Suppressor macrophage treated with lipopolysaccharide for 4 hours (primary cell): ENCODE measurements around the gene CRYBB3.
"Not testable (repeated sequence)": the region's sequence is repeated elsewhere in the genome, so short reads cannot be mapped to it uniquely, and the experiment has no call there.

ENCODE experiments used
- DNase-seq: peaks from one replicate; pipeline ENCODE4 v3.0.0-alpha.2; 2020

Gene CRYBB3

DNA sequence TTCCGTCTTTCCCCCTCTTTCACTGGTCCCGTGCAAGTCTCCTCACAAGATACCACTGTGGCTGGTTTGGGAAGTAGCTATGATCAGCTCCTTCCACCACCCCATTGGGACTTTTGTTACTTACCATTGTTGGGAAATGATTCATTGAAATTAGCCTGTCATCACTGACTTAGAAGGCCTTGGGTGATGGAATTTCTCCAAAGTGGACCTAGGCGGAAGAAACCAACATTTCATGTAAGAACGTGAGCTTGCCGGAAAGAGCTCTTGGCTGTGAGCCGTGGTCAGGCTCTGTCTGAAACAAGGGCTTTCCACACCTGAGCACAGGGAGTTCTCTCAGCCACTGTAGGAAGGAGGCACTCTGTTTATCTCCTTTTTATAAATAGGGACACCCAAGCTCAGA lies 23.5 kb upstream of the CRYBB3 start:
- DNase-seq: no peak

- DNase-seq: no peak
Observed at GRCh38 chr22:25176799-25177198, 22.9 kb upstream of the CRYBB3 start.

DNA sequence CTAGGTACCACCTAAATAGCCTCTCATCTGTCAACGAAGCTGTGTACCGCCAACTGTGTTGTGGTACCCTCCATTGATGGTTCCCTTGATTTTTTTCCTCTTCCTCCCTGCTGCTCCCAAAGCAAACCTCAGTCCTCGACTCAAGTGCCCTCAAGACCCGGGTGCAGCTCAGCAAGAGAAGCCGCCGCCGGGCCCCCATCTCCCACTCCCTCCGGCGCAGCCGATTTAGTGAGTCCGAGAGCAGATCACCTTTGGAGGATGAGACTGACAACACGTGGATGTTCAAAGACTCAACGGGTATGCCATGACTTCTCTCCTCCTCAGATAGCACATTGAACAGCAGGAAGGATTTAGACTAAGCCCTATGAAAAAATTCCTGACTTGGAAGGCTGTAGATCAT lies 22.4 kb upstream of the CRYBB3 start:
- DNase-seq: no peak

DNA sequence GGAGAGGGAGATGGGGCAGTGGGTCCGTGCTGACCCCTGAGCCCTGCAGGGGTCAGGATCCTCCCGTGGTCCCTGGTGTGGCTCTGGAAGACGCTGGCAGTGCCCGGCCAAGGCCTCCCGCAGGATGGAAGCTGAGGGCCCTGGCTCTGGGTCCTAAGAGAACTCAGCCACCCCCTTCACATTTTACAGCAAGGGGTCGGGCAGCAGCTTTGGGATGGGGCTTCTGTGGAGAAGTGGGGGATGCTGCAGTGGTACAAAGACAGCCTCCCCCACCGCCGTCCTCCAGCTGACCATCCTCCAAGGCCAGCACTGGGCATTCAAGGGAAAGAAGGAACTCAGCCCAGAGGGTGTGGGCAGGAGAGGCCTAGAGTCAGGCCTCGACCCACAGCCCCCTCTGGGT lies 21.8 kb upstream of the CRYBB3 start:
- DNase-seq: no peak

GRCh38 chr22:25178348-25178747 lies 21.3 kb upstream of the CRYBB3 start:
- not testable (repeated sequence) for DNase-seq

DNA sequence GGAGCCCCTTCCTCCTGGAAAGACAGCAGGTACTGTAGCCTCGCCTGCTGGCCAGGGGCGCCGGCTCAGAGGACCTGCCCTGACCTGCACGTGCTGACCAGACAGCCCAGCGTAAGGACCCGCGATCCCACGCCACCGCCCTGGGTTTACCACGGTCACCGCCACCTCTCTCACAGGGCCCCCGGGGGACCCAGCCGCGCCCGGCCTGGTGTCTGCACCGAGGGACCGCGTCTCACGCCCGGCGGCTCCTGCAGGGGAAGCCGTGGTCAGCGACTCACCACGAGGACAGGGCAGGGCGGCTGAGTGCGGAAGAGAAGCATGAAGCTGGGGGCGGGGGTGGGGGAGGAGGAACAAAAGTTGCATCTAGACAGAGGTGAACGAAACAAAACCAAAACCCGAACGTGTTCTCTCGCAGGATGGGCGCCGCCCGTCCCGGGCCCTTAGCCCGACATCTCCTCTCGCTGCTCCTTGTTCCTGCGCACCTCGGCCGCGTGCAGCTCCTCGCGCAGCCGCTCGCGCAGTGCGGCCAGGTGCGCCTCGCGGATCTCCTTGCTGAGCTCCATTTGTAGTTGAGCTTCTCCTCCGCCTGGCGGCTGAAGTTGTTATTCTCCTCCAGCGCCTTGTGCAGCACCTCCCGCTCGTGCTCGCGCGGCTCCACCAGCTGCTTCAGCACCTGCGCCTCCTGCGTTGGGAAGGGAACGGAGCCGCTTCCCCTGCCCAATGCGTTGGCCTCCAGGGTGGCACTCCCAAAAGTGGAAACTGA lies 20.6 kb upstream of the CRYBB3 start:
- DNase-seq: not testable (repeated sequence)

DNA sequence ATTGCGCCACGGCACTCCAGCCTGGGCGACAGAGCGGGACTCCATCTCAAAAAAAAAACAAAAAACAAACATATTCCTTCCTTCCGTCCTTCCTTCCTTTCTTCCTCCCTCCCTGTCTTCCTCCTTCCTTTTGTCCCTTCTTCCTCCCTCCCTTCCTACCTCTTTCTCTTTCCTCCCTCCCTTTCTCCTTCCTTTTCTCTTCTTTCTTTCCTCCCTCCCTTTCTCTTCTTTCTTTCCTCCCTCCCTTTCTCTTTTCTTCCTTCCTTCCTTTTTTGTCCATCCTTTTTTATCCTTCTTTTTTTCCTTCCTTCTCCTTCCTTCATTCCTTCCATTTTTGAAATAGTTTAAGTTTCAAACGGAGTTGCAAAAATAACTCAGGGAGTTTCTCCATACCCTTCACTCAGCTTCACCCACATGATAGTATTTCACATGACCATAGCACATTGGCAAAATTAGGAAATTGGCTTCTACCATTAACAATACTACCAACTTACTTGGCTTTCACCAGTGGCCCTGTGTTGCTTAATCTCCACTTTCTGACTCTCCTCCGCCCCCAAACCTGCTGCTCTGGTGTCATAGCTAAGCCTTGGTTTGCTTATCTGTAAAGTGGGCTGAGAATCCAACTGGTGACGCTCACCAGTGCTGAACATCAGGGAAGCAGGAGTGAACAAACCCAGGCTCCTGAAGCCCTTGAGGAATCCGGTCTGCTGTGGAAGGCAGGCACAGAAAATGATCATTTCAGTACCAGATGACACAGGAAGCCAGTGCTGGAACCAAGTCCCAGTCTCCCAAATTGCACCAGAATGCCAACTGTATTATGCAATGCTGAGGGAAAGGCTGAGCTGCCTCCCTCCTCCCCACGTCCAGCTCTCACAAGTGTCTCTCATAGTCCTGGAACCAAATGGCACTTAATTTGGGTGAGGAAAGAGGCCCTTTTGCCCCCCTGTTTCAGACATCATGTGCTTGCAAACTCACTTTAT lies 17.2 kb upstream of the CRYBB3 start:
- peak; percentile 34 for DNase-seq

DNA sequence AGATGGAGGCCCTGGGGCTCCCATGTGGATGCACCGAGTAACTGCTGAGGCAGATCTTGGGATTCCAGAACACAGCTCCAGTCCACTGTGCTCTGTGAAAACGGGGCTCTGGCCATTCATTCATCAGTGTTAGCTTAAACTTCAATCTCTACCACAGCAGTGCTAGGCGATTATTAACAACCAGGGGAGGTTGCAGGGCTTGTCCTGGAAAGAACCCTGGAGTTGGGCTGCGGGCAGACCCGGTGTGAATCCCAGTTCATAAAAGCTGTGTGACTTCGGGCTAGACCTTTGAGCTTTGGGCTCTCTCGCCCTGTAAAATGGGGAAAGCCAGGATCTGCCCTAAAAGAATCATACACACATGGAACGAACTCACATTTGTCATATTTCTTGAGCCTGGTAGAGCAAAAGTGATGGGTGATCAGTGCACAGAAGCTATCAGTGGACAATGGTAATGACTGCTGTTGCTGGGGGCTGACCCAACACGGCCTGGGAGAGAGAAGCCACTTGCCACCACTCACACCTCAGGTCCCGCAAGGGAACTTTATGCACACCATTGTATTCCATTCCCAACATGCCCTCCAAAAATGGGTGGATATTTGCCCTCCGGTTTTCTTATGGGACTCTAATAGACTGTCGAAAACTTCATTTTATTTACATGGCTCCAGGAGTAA lies 15.6 kb upstream of the CRYBB3 start:
- no peak for DNase-seq

DNA sequence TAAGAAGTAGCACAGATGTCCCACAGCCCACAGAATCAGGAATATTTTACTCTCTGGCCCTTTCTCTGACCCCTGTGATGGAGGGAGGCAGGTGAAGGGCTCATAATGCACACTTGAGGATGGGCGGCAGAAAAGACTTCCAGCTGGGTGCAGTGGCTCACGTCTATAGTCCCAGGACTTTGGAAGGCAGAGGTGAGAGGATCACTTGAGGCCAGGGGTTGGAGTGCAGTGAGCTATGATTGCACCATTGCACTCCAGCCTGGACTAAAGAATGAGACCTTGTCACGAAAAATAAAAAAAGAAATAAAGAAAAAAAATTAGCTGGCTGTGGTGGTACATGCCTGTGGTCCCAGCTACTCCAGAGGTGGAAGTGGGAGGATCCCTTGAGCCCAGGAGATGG lies 13.5 kb upstream of the CRYBB3 start:
- no peak for DNase-seq

- no peak for DNase-seq
Observed at GRCh38 chr22:25187469-25187868, 12.2 kb upstream of the CRYBB3 start.

- DNase-seq: no peak
Observed at GRCh38 chr22:25192406-25192805, 7.3 kb upstream of the CRYBB3 start.

DNA sequence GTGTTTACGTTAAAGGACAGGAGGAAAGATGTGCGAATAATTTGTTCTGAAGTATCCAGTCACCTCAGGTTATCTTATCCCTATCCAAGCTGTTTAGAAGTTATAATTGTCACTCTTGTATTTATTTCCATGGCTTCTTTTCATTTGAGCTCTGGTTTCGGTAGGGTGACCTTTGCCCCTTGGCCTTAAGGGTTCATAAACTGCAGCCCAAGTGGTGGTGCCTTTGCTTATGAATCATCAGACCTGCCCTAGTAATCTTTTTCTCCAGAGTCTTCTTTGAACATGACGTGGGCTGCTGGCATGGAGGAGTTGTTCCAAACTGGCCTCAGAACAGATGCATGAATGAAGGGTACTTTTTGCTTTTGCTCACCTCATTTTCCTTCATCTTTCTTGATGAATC lies 6.5 kb upstream of the CRYBB3 start:
- no peak for DNase-seq

DNA sequence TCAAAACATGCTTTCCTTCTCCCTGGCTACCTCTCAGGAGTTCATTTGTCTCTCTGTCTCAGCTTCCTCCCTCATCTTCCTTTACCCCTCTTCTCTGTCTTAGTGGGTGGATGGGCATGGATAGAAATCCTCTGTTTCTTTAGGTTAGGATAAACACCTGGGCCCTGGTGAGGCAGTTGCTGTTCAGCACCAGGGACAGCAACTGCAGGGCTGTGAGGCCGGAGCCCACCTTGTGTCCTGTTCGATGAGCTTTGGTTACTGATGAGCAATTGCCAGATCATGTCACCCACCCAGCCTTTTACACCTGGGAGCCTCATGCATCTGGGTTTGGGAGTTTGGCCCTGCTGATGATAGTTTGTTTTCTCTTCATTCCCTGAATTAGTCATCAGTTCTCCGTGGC lies 6.1 kb upstream of the CRYBB3 start:
- DNase-seq: no peak

GRCh38 chr22:25196326-25196725 lies 3.3 kb upstream of the CRYBB3 start:
- no peak for DNase-seq

- DNase-seq: no peak
Observed at GRCh38 chr22:25197340-25197739, 2.3 kb upstream of the CRYBB3 start.

DNA sequence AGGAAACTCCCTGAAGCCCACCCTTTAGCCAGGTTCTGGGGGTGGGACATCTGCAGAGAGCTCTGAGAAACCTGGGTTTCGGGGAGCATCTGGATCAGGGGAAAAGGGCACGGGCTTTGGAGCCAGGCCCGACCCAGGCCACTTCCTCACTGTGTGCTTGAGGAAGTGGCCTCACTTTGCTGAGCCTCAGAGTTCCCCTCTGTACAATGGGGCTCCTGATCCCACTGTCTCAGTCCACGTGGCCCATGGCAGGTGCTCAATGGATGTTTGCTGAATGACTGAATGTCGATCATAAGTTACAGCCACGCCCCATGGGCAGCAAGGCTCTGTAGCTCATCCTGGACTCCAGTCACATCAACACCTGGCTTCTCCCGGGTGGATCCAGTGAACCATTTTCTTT lies 1.3 kb downstream of the CRYBB3 start:
- DNase-seq: no peak

- DNase-seq: no peak
Observed at GRCh38 chr22:25201557-25202273, 2.1 kb downstream of the CRYBB3 start.

- peak; percentile 71 for DNase-seq
Observed at GRCh38 chr22:25202290-25202921, 2.7 kb downstream of the CRYBB3 start.

DNA sequence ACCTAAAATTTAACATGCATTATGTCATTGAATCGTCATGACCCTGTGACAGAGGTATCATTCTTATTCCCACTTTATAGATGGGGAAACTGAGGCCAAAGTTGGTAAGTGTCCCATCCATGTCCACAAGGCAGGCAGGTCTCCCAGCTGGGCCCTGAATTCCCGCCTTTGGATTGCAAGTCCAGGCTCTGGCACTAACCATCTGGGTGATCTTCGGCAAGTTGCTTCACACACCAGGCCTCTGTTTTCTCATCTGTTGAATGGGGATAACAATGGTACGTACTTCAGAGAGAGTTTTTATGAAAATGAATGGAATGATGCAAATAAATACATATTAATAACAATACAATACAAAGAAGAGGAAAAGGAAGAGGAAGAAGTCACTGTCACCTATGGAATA lies 3.4 kb downstream of the CRYBB3 start:
- DNase-seq: no peak

DNA sequence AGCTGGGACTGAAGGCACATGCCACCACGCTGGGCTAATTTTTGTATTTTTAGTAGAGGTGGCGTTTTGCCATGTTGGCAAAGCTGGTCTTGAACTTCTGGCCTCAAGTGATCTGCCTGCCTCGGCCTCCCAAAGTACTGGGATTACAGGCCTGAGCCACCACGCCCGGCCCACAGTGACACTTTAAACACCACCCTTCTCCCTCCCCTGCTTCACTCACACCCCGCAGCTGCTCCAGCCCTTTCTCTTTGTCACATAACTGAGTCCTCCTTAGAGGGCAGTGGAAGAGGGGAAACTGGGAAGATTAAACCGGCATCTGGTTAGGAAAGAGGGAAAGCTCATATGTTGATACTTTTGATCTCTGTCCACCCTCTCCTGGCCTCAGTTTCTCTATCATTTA lies 4.9 kb downstream of the CRYBB3 start:
- DNase-seq: not testable (repeated sequence)

DNA sequence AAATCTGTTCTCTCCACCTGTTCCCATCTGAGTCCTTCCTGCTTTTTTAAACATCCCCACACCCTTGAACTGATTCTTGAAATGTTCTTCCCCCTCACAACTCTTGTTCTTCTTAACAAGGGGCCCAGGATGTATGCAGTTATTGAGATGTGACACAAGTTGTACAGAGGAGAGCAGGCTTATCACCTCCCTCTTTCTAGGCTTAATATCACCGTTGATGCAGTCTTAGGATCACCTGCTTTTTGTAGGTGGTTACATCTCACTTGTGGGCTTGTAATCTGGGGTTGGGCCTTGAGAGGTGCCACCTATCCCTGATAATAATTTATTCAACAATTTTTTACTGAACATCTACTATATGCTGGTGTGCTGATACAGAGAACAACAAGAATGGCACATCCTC lies 6.2 kb downstream of the CRYBB3 start:
- DNase-seq: no peak

- no peak for DNase-seq
Observed at GRCh38 chr22:25206998-25207397, 7.3 kb downstream of the CRYBB3 start.
